DOHH2 (cell line): Measurements from ENCODE around the gene AP3D1.

ENCODE experiments used
- H3F3A ChIP-seq: fragments of 200-600 bp; sonication (generic), shearing (Covaris generic); 2 replicates; pipeline ENCODE4 v1.6.0; 2016; ENCODE audit warnings: antibody characterized with exemption, mild to moderate bottlenecking; ENCODE audit not compliant: control insufficient read depth, insufficient read depth
- H3K27ac ChIP-seq: fragments of 200-600 bp; sonication (generic); 2 replicates; pipeline ENCODE4 v1.5.1; 2014; ENCODE audit warnings: low read depth, mild to moderate bottlenecking, low read length, moderate library complexity
- H3K27me3 ChIP-seq: fragments of 200-600 bp; sonication (generic); 2 replicates; pipeline ENCODE4 v1.6.1; 2014; ENCODE audit warnings: mild to moderate bottlenecking, low read length, mixed read lengths; ENCODE audit not compliant: control insufficient read depth
- H3K36me3 ChIP-seq: fragments of 200-600 bp; sonication (generic); 2 replicates; pipeline ENCODE4 v1.6.1; 2014; ENCODE audit warnings: mild to moderate bottlenecking, low read length, moderate library complexity, mixed read lengths; ENCODE audit not compliant: control insufficient read depth
- H3K4me1 ChIP-seq: fragments of 200-600 bp; sonication (generic); 2 replicates; pipeline ENCODE4 v1.6.1; 2014; ENCODE audit warnings: mild to moderate bottlenecking, low read length, mixed read lengths; ENCODE audit not compliant: control insufficient read depth
- H3K4me2 ChIP-seq: fragments of 200-600 bp; sonication (generic); 2 replicates; pipeline ENCODE4 v1.6.0; 2014; ENCODE audit warnings: mild to moderate bottlenecking, low read length, moderate library complexity
- H3K4me3 ChIP-seq: fragments of 200-600 bp; sonication (generic); 2 replicates; pipeline ENCODE4 v1.5.1; 2014; ENCODE audit warnings: mild to moderate bottlenecking, low read length, mixed read lengths
- H3K79me2 ChIP-seq: fragments of 200-600 bp; sonication (generic); 2 replicates; pipeline ENCODE4 v1.6.1; 2014; ENCODE audit warnings: mild to moderate bottlenecking, low read length, mixed read lengths; ENCODE audit not compliant: control insufficient read depth
- H3K9me2 ChIP-seq: fragments of 200-600 bp; sonication (generic); replicated peaks from 2 replicates; pipeline ENCODE4 v1.6.1; 2014; ENCODE audit warnings: mild to moderate bottlenecking, low read length, mixed read lengths; ENCODE audit not compliant: control insufficient read depth
- H3K9me3 ChIP-seq: fragments of 200-600 bp; sonication (generic); 2 replicates; pipeline ENCODE4 v1.6.1; 2014; ENCODE audit warnings: antibody characterized with exemption, low read length, mixed read lengths; ENCODE audit not compliant: control insufficient read depth, insufficient read depth
- H4K20me1 ChIP-seq: fragments of 200-600 bp; sonication (generic); 2 replicates; pipeline ENCODE4 v1.6.0; 2014; ENCODE audit warnings: low read depth, mild to moderate bottlenecking, antibody characterized with exemption, low read length, moderate library complexity; ENCODE audit not compliant: control insufficient read depth, insufficient read depth
- EZH2phosphoT487 ChIP-seq: fragments of 200-600 bp; sonication (generic); IDR thresholded peaks from 2 replicates; pipeline ENCODE4 v1.6.1; 2017; ENCODE audit warnings: borderline replicate concordance, mild to moderate bottlenecking, antibody characterized with exemption, low read length, moderate library complexity, mixed read lengths
- TF ChIP-seq, protein P1 (sequence below): fragments of 200-600 bp; sonication (generic); IDR thresholded peaks from one replicate; pipeline ENCODE4 v1.5.1; 2014; ENCODE audit warnings: antibody characterized with exemption, mild to moderate bottlenecking, low read depth, low read length; ENCODE audit not compliant: poor library complexity, severe bottlenecking

Gene AP3D1

GRCh38 chr19:2160379-2160778, 9.0 kb upstream of the AP3D1 start:
- Histone ChIP-seq H3K27ac (no peak overlapping the region), H3K9me2 (no peaks in the 10 kb centered on the region), H3K27me3 (no peaks in the 10 kb centered on the region), H4K20me1 (no peaks in the 10 kb centered on the region), H3K9me3 (no peaks in the 10 kb centered on the region), H3K79me2 (peaks cover 17% of the 10 kb centered on the region), H3K4me3 (no peak overlapping the region), H3K36me3 (peaks cover 5% of the 10 kb centered on the region; the same call in 1 of the 2 replicates), H3K4me1 (peaks cover 18% of the 10 kb centered on the region), H3K4me2 (no peak overlapping the region), H3F3A (no peaks in the 10 kb centered on the region; the same call in 1 of the 2 replicates)
- no peak for TF ChIP-seq EZH2phosphoT487
- TF ChIP-seq, protein P1, sequence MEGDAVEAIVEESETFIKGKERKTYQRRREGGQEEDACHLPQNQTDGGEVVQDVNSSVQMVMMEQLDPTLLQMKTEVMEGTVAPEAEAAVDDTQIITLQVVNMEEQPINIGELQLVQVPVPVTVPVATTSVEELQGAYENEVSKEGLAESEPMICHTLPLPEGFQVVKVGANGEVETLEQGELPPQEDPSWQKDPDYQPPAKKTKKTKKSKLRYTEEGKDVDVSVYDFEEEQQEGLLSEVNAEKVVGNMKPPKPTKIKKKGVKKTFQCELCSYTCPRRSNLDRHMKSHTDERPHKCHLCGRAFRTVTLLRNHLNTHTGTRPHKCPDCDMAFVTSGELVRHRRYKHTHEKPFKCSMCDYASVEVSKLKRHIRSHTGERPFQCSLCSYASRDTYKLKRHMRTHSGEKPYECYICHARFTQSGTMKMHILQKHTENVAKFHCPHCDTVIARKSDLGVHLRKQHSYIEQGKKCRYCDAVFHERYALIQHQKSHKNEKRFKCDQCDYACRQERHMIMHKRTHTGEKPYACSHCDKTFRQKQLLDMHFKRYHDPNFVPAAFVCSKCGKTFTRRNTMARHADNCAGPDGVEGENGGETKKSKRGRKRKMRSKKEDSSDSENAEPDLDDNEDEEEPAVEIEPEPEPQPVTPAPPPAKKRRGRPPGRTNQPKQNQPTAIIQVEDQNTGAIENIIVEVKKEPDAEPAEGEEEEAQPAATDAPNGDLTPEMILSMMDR: no peak

DNA sequence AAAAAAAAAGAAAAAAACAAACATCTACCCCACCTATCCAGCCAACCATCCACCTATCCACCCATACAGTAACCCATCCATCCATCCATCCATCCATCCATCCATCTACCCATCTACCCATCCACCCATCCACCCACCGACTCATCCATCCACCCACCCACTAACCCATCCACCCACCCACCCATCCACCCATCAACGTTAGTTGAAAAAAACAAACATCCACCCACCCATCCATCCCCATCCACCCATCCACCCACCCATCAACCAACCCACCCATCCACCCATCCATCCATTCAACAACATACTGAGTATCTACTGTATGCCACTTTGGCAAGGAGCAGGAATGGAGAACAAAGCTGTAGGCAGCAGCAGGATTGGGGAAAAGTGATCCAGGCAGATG, 6.1 kb upstream of the AP3D1 start:
- Histone ChIP-seq H3K4me3 (no peak overlapping the region), H3K79me2 (no peaks in the 10 kb centered on the region), H3K9me2 (no peaks in the 10 kb centered on the region), H3K9me3 (no peaks in the 10 kb centered on the region), H3K36me3 (no peaks in the 10 kb centered on the region), H3K4me2 (no peak overlapping the region), H4K20me1 (no peaks in the 10 kb centered on the region), H3F3A (no peaks in the 10 kb centered on the region), H3K27me3 (no peaks in the 10 kb centered on the region), H3K4me1 (peaks cover 10% of the 10 kb centered on the region), H3K27ac (no peak overlapping the region)
- no peak for TF ChIP-seq EZH2phosphoT487
- TF ChIP-seq, protein P1: no peak

- no peak overlapping the region for H3K4me2 ChIP-seq
- H3K4me1 ChIP-seq: peaks cover 26% of the 10 kb centered on the region
- TF ChIP-seq, protein P1: no peak
- no peak for TF ChIP-seq EZH2phosphoT487
- H4K20me1 ChIP-seq: peaks cover 5% of the 10 kb centered on the region; the same call in 1 of the 2 replicates
- no peaks in the 10 kb centered on the region for H3K9me3 ChIP-seq
- peaks cover 9% of the 10 kb centered on the region for H3K36me3 ChIP-seq
- H3K79me2 ChIP-seq: peaks cover 16% of the 10 kb centered on the region
- H3F3A ChIP-seq: no peaks in the 10 kb centered on the region
- no peak overlapping the region for H3K4me3 ChIP-seq
- no peaks in the 10 kb centered on the region for H3K27me3 ChIP-seq
- H3K27ac ChIP-seq: no peak overlapping the region
- H3K9me2 ChIP-seq: no peaks in the 10 kb centered on the region
These were observed 3.3 kb upstream of the AP3D1 start for GRCh38 chr19:2154587-2155075.
